Calu3 (cell line): ENCODE measurements around the gene PRKRIP1. TPM values are rescaled to one million over a fixed set of nuclear protein-coding genes. Genes with fewer than 3 reads are reported as not detected.

Source experiments
- BruUV-seq: library from RNA; stranded (reverse); fragments of 400-500 nt; replicated peaks from 2 replicates; lab custom pipeline; 2021; lab: Mats Ljungman, UMichigan
- CTCF ChIA-PET: fragments of 300-600 bp; sonication (Branson Sonifier 250); formaldehyde crosslinking; loops from one replicate; lab custom pipeline; 2022; ENCODE audit warnings: antibody characterized with exemption; lab: Charles Lee
- DNase-seq: peaks from one replicate; pipeline ENCODE4 v3.0.0; 2022
- H3K27ac Mint-ChIP-seq: one replicate; pipeline ENCODE4 v1.8.0; 2022; ENCODE audit warnings: mixed read lengths; ENCODE audit not compliant: unreplicated experiment
- H3K27me3 Mint-ChIP-seq: one replicate; pipeline ENCODE4 v1.8.0; 2022; ENCODE audit warnings: mixed read lengths; ENCODE audit not compliant: unreplicated experiment
- H3K36me3 Mint-ChIP-seq: one replicate; pipeline ENCODE4 v1.8.0; 2022; ENCODE audit warnings: mild to moderate bottlenecking, moderate library complexity, mixed read lengths; ENCODE audit not compliant: insufficient read depth, unreplicated experiment
- H3K4me1 Mint-ChIP-seq: one replicate; pipeline ENCODE4 v1.8.0; 2022; ENCODE audit warnings: mild to moderate bottlenecking, low read depth, mixed read lengths; ENCODE audit not compliant: unreplicated experiment
- H3K4me3 Mint-ChIP-seq: one replicate; pipeline ENCODE4 v1.8.0; 2022; ENCODE audit warnings: mild to moderate bottlenecking, low read depth, moderate library complexity, mixed read lengths; ENCODE audit not compliant: unreplicated experiment
- H3K9me3 Mint-ChIP-seq: one replicate; pipeline ENCODE4 v1.8.0; 2022; ENCODE audit warnings: low read depth, mixed read lengths; ENCODE audit not compliant: unreplicated experiment
- CTCF ChIP-seq: fragments of 200-600 bp; IDR thresholded peaks from one replicate; pipeline ENCODE4 v1.8.0; 2022; ENCODE audit warnings: antibody characterized with exemption; ENCODE audit not compliant: unreplicated experiment
- intact Hi-C: fragments of 100-400 bp; cut with micrococcal nuclease; formaldehyde crosslinking; loops from one replicate; pipeline ENCODE4 v1.10.0; 2022; ENCODE audit not compliant: unreplicated experiment
- total RNA-seq: library from RNA; stranded (reverse); gene quantifications from 2 replicates; pipeline ENCODE4 v1.2.3, GENCODE V29; 2022

PRKRIP1 gene
- total RNA-seq, 1 experiment from 2014 or later, result 20.2 TPM

- no peak overlapping the region for H3K27ac Mint-ChIP-seq
- TF ChIP-seq CTCF, result no peak
- intact Hi-C loops, result no loop called here
- H3K27me3 Mint-ChIP-seq, result no peaks in the 10 kb centered on the region
- no peak for DNase-seq
- no peaks in the 10 kb centered on the region for H3K9me3 Mint-ChIP-seq
- H3K36me3 Mint-ChIP-seq, result peaks cover 45% of the 10 kb centered on the region
- BruUV-seq, result no TSS peak
- CTCF ChIA-PET, result no interaction called here
- H3K4me3 Mint-ChIP-seq, result peak overlapping the region; percentile 84
- H3K4me1 Mint-ChIP-seq, result peaks cover 9% of the 10 kb centered on the region
Observed at GRCh38 chr7:102466097-102466496, 69.9 kb downstream of the PRKRIP1 start.

- DNase-seq, result no peak
- intact Hi-C loops, result no loop called here
- no peak overlapping the region for H3K4me3 Mint-ChIP-seq
- H3K4me1 Mint-ChIP-seq, result peaks cover 9% of the 10 kb centered on the region
- CTCF ChIA-PET, result interaction anchor here (0.6 kb wide), 2 partner anchors 12 to 131 kb away, joined by 3 read pairs; no protein-coding TSS in a partner anchor
- H3K9me3 Mint-ChIP-seq, result no peaks in the 10 kb centered on the region
- BruUV-seq, result no TSS peak
- H3K36me3 Mint-ChIP-seq, result peaks cover 38% of the 10 kb centered on the region
- H3K27ac Mint-ChIP-seq, result no peak overlapping the region
- no peak for TF ChIP-seq CTCF
- H3K27me3 Mint-ChIP-seq, result no peaks in the 10 kb centered on the region
Observed at GRCh38 chr7:102467581-102468477, 71.7 kb downstream of the PRKRIP1 start.

- Mint-ChIP-seq H3K9me3 (no peaks in the 10 kb centered on the region), H3K27ac (peak overlapping the region; percentile 42), H3K36me3 (peaks cover 36% of the 10 kb centered on the region), H3K27me3 (no peaks in the 10 kb centered on the region), H3K4me1 (peaks cover 6% of the 10 kb centered on the region), H3K4me3 (no peak overlapping the region)
- TF ChIP-seq CTCF, result no peak
- no peak for DNase-seq
- BruUV-seq, result no TSS peak
- intact Hi-C loops, result no loop called here
- CTCF ChIA-PET, result no interaction called here
Observed at GRCh38 chr7:102468478-102469350, 72.6 kb downstream of the PRKRIP1 start.

- BruUV-seq, result no TSS peak
- H3K27me3 Mint-ChIP-seq, result no peaks in the 10 kb centered on the region
- H3K4me1 Mint-ChIP-seq, result no peaks in the 10 kb centered on the region
- CTCF ChIA-PET, result no interaction called here
- peaks cover 28% of the 10 kb centered on the region for H3K36me3 Mint-ChIP-seq
- no peak overlapping the region for H3K4me3 Mint-ChIP-seq
- no peaks in the 10 kb centered on the region for H3K9me3 Mint-ChIP-seq
- peak overlapping the region; percentile 42 for H3K27ac Mint-ChIP-seq
- no peak for DNase-seq
- intact Hi-C loops, result no loop called here
- no peak for TF ChIP-seq CTCF
Observed at GRCh38 chr7:102469351-102469971, 73.3 kb downstream of the PRKRIP1 start.
